ENCODE results near the gene ELMO1. TPM values are rescaled to one million over a fixed set of nuclear protein-coding genes. Genes with fewer than 3 reads are reported as not detected.

The ELMO1 gene
- total and polyA plus RNA-seq, 2 experiments from 2014 or later, result 6.5 to 24.9 TPM

- DNase-seq (ENCODE audit: low spot score), result no peak
- Mint-ChIP-seq H3K4me3 (no peak overlapping the region), H3K27ac (no peak overlapping the region), H3K9me3 (no peaks in the 10 kb centered on the region; the same call in 2 of the 3 replicates), H3K4me1 (no peaks in the 10 kb centered on the region), H3K27me3 (ENCODE audit: insufficient read depth, low read depth, poor library complexity) (no peaks in the 10 kb centered on the region), H3K36me3 (ENCODE audit: low read depth) (no peaks in the 10 kb centered on the region)
- H3K27ac ChIP-seq (ENCODE audit: low read depth), result no peak overlapping the region
- no peak for TF ChIP-seq EZH2phosphoT487 (IDR thresholded peaks at IDR 0.05; ENCODE audit: unreplicated experiment)
- TF ChIP-seq STAT1 (IDR thresholded peaks at IDR 0.05; ENCODE audit: unreplicated experiment), result no peak
- no peak for TF ChIP-seq POLR2AphosphoS5 (IDR thresholded peaks at IDR 0.05; ENCODE audit: low read depth)
- TF ChIP-seq ETS1 (IDR thresholded peaks at IDR 0.05), result no peak
- no peak for TF ChIP-seq REST (IDR thresholded peaks at IDR 0.05; ENCODE audit: unreplicated experiment)
- TF ChIP-seq CREB1 (CRISPR knock-in tag; IDR thresholded peaks at IDR 0.05; ENCODE audit: low read depth), result no peak
- no peak for TF ChIP-seq ZNF114 (CRISPR knock-in tag; IDR thresholded peaks at IDR 0.05)
- no peak for TF ChIP-seq JUNB (IDR thresholded peaks at IDR 0.05; ENCODE audit: unreplicated experiment)
- TF ChIP-seq CTCF (conservative IDR thresholded peaks at IDR 0.05; ENCODE audit: low read depth in 2 of 2), result no peak
- TF ChIP-seq ZNF462 (CRISPR knock-in tag; IDR thresholded peaks at IDR 0.05), result no peak
- no peak for TF ChIP-seq NANOG (IDR thresholded peaks at IDR 0.05; ENCODE audit: borderline replicate concordance)
- TF ChIP-seq EZH2 (IDR thresholded peaks at IDR 0.05; ENCODE audit: low read depth, unreplicated experiment), result no peak
- TF ChIP-seq ZNF331 (CRISPR knock-in tag; IDR thresholded peaks at IDR 0.05; ENCODE audit: low read depth), result no peak
- no peaks in the 10 kb centered on the region for H4K20me1 ChIP-seq (replicated peaks; ENCODE audit: insufficient read depth)
- H3K9me2 ChIP-seq (ENCODE audit: insufficient read depth), result peaks cover 3% of the 10 kb centered on the region; the same call in 1 of the 2 replicates
- H3K4me2 ChIP-seq, result no peak overlapping the region
- no peak overlapping the region for H3K4me3 ChIP-seq
- H3F3A ChIP-seq (replicated peaks; ENCODE audit: low read depth), result no peaks in the 10 kb centered on the region
- H3K36me3 ChIP-seq (ENCODE audit: insufficient read depth), result no peaks in the 10 kb centered on the region
- H3K4me1 ChIP-seq (ENCODE audit: insufficient read depth), result no peaks in the 10 kb centered on the region
- H3K79me2 ChIP-seq (replicated peaks; ENCODE audit: insufficient read depth), result no peaks in the 10 kb centered on the region
- no peak overlapping the region for H2AFZ ChIP-seq
- ATAC-seq, result no peak
- no peaks in the 10 kb centered on the region for H3K27me3 ChIP-seq (ENCODE audit: insufficient read depth)
Observed at GRCh38 chr7:36810032-36810431, 638.6 kb downstream of the ELMO1 start.

Measured in GM23338 (cell line).